ENCODE results near the gene AKAP8.
"Not testable (repeated sequence)": the region's sequence is repeated elsewhere in the genome, so short reads cannot be mapped to it uniquely, and the experiment has no call there.

The AKAP8 gene

DNA sequence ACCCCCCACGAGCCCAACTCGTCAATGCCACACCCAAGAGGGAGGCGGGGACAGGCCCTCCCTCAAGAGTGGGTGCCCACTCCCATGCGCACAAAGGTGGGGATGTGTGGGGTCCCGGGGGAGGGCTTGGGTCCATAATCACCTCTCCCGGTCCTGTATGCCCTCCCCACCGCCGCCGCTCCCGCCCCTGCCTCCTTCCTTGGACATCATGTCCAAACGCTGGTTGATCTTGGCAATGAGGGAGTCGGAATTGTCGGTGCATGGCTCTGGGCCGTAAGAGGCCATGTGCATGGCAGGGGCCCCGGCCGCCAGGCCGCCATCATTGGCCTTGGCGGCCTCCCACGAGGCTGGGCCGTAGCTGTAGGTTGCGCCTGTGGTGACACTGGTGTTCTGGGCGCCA is 5.9 kb downstream of the AKAP8 start:
- no peak for DNase-seq (ENCODE audit: low read depth)

GRCh38 chr19:15372891-15373301 is 6.7 kb downstream of the AKAP8 start:
- DNase-seq (ENCODE audit: low read depth), result no peak

DNA sequence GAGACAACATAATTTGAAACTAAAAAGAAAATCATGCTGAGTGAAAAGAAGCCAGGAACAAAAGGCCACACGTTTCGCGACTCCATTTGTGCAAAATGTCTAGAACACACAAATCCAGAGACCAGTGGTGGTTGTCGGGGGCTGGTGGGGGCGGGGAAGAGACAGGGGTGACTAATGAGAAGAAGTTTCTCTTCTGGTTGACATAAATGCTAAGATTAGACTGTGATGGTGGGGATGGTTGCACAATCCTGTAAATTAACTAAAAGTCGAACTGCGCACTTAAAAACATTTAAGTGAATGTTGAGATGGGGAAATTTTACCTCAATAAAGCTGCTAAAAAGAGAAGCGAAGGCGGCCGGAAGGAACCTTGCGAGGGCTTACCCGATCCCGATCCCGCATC is 7.1 kb downstream of the AKAP8 start:
- DNase-seq (ENCODE audit: low read depth), result no peak

DNA sequence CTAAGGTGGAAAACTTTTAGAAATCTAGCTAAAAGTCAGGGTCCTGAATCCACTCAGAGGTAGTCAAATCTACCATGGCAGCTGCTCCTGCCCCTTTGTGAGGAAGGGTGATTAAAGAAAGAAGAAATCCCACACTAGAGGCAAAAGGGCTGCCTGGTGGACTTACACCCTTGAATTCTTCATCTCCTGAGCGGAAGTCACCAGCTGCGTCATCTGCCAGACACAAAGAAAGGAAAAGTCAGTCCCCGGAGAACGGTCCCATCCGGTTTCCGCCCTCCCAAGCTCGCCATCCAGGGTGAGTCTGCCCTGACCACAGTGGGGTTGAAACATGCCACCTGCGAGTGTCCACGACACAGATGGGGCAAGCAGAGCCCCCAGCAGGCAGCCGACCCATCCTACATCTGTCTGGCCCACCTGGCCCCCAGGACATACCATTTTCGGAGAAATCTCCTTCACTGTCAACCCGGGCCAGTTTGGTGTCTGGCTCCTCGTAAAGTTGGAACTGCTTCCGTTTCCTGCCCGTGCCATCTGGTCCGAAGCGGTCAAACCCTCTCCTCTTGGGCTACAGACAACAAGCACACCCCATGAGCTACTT is 7.7 kb downstream of the AKAP8 start:
- DNase-seq (ENCODE audit: low read depth), result no peak

GRCh38 chr19:15371119-15371518 is 8.5 kb downstream of the AKAP8 start:
- no peak for DNase-seq (ENCODE audit: low read depth)

DNA sequence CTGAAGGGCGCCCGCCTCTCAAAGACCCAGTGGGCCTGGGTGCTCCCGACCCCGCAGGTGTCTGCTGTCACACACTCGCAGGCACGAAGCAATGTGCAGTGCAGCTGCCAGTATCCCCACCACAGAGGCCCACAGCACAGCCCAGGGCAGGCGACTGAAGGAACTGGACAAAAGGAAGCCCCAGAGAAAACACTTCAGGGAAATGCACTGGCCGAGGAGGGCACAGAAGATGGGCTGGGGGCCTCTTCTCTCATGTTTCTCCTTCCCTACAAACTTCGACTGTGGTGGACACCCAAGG is 10.0 kb downstream of the AKAP8 start:
- DNase-seq (ENCODE audit: low read depth), result no peak

GRCh38 chr19:15368798-15369593 is 10.6 kb downstream of the AKAP8 start:
- no peak for DNase-seq (ENCODE audit: low read depth)

- no peak for DNase-seq (ENCODE audit: low read depth)
Measured at GRCh38 chr19:15368051-15368632, 11.4 kb downstream of the AKAP8 start.

- no peak for DNase-seq (ENCODE audit: low read depth)
Measured at GRCh38 chr19:15367439-15367838, 12.1 kb downstream of the AKAP8 start.

DNA sequence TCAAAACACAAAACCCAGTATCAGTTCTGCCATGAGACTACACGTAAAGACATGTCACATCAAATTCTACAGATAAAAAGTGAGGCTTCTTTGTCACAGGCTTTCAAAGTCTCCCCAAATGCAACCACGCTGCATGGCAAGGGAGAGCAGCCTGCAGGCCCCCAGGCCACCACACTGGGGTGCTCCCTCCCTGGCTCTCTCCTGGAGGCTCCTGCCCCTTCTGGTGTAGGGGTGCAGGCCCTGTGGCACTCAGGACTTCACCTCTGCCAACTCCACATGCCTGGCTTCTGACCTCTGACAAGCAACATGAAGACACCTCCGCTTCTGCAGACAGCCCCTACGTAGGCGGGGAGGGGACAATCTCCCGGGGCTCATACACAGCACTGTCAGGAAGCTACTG is 14.3 kb downstream of the AKAP8 start:
- DNase-seq (ENCODE audit: low read depth), result no peak

DNA sequence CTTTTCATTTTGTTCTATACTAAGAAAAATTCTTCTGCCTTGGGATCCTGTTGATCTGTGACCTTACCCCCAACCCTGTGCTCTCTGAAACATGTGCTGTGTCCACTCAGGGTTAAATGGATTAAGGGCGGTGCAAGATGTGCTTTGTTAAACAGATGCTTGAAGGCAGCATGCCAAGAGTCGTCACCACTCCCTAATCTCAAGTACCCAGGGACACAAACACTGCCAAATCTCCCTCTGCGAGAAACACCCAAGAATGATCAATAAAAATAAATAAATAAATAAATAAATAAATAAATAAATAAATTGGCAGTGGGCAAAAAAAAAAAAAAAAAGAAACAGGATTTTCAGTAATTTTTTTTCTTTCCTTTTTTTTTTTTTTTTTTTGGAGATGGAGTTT is 15.8 kb downstream of the AKAP8 start:
- DNase-seq (ENCODE audit: low read depth), result not testable (repeated sequence)

- DNase-seq (ENCODE audit: low read depth), result not testable (repeated sequence)
Measured at GRCh38 chr19:15363048-15363447, 16.5 kb downstream of the AKAP8 start.

- not testable (repeated sequence) for DNase-seq (ENCODE audit: low read depth)
Measured at GRCh38 chr19:15360015-15360414, 19.6 kb downstream of the AKAP8 start.

- no peak for DNase-seq (ENCODE audit: low read depth)
Measured at GRCh38 chr19:15358918-15359317, 20.7 kb downstream of the AKAP8 start.

- no peak for DNase-seq (ENCODE audit: low read depth)
Measured at GRCh38 chr19:15357906-15358305, 21.7 kb downstream of the AKAP8 start.

DNA sequence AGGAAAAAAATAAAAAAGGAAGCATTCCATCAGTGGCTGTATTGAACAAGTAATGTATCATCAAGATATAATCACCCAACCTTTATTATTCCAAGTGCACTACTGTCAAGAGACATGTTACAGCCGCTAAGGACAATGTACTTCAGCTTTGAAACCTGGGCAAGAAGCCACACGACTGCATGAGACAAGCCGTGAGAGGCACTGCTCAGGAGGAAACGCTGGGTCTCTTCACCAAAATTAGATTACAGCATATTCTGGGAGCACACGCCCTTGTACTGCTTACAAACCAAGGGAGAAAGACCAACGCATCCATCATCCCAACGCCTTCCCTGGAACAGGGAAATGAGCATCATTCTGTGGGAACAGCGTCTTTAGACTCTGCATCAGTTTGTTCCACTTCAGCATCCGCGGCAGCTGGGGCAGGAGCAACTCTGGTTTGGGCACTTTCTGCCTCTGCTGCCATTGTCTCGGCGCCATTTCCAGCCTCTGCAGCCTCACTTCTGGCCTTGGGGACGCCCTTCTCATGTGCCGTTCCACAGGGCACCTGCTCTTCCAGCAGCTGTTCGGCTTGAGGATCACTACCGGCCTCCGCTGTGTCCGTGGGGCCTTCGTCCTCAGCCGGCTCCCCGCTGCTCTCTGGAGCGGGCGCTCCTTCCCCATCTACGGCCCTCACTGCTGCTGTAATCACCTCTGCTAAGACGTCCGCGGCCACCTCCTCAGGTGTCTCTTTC is 24.9 kb downstream of the AKAP8 start:
- DNase-seq (ENCODE audit: low read depth), result no peak

GRCh38 chr19:15353908-15354307 is 25.7 kb downstream of the AKAP8 start:
- DNase-seq (ENCODE audit: low read depth), result no peak

DNA sequence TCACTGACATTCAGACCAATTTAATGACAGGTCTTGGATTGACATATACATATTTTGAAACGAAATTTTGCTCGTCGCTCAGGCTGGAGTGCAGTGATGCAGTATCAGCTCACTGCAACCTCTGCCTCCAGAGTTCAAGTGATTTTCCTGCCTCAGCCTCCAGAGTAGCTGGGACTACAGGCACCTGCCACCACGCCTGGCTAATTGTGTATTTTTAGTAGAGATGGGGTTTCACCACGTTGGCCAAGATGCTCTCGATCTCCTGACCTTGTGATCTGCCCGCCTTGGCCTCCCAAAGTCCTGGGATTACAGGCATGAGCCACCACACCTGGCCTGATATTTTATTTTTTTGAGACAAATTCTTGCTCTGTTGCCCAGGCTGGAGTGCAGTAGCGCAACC is 27.1 kb downstream of the AKAP8 start:
- DNase-seq (ENCODE audit: low read depth), result not testable (repeated sequence)

GRCh38 chr19:15341328-15341727 is 38.3 kb downstream of the AKAP8 start:
- not testable (repeated sequence) for DNase-seq (ENCODE audit: low read depth)

- no peak for DNase-seq (ENCODE audit: low read depth)
Measured at GRCh38 chr19:15340086-15340485, 39.5 kb downstream of the AKAP8 start.

GRCh38 chr19:15337202-15337601 is 42.4 kb downstream of the AKAP8 start:
- no peak for DNase-seq (ENCODE audit: low read depth)

GRCh38 chr19:15335992-15336391 is 43.6 kb downstream of the AKAP8 start:
- not testable (repeated sequence) for DNase-seq (ENCODE audit: low read depth)

Measured in activated T-cell treated with anti-CD3 and anti-CD28 coated beads for 1 hour (primary cell).